Gastroesophageal sphincter (tissue), 4 donors: ENCODE results near the gene ATG7. TPM values are rescaled to one million over a fixed set of nuclear protein-coding genes. Genes with fewer than 3 reads are reported as not detected.

Experiments
- ATAC-seq: fragments of 150-250 bp; one replicate; pipeline ENCODE4 v1.9.1; 2016; ENCODE audit warnings: mild to moderate bottlenecking, moderate library complexity
- H3K27ac ChIP-seq, 4 donors: fragments of 200-600 bp; sonication (generic) in 3 of 4; 1 replicate in 3 of 4; 2 replicates in 1 of 4; pipeline ENCODE4 v1.5.1; 2016 to 2019
- H3K27me3 ChIP-seq: fragments of 200-600 bp; sonication (generic); one replicate; pipeline ENCODE4 v1.5.1; 2019
- H3K36me3 ChIP-seq, 2 donors: fragments of 200-600 bp; sonication (generic); one replicate each; pipeline ENCODE4 v1.5.1; 2019; ENCODE audit warnings: control low read depth in 1 of 2
- H3K4me1 ChIP-seq, 3 donors: fragments of 200-600 bp; sonication (generic); 1 replicate in 2 of 3; 2 replicates in 1 of 3; pipeline ENCODE4 v1.5.1; 2016 to 2019; ENCODE audit warnings: control low read depth in 2 of 3
- H3K4me3 ChIP-seq, 2 donors: fragments of 200-600 bp; sonication (generic); one replicate each; pipeline ENCODE4 v1.5.1; 2019; ENCODE audit warnings: mild to moderate bottlenecking in 1 of 2, moderate library complexity in 1 of 2
- H3K9me3 ChIP-seq, 3 donors: fragments of 200-600 bp; sonication (generic); one replicate each; pipeline ENCODE4 v1.5.1; 2017 to 2019; ENCODE audit warnings: control low read depth in 2 of 3
- CTCF ChIP-seq, 4 experiments: fragments of 200-600 bp in 2 of 4; fragments of 450-650 bp in 2 of 4; sonication (generic) in 1 of 4; IDR thresholded peaks; one replicate each; pipeline ENCODE4 v1.5.1; 2017 to 2019; ENCODE audit warnings: antibody characterized with exemption in 4 of 4, mild to moderate bottlenecking in 2 of 4, moderate library complexity in 2 of 4
- EP300 ChIP-seq: sonication (generic); formaldehyde crosslinking; IDR thresholded peaks from one replicate; pipeline ENCODE4 v1.6.1; 2017; ENCODE audit warnings: antibody characterized with exemption, mild to moderate bottlenecking
- POLR2A ChIP-seq, 2 donors: fragments of 450-650 bp; IDR thresholded peaks; one replicate each; pipeline ENCODE4 v1.6.1; 2017; ENCODE audit warnings: antibody characterized with exemption in 2 of 2, mild to moderate bottlenecking in 2 of 2, moderate library complexity in 1 of 2
- POLR2AphosphoS5 ChIP-seq: sonication (generic); formaldehyde crosslinking; IDR thresholded peaks from one replicate; pipeline ENCODE4 v1.6.1; 2017; ENCODE audit warnings: antibody characterized with exemption
- WGBS, 2 donors: methylation state at CpG; one replicate each; pipeline ENCODE4 v1.1.5; 2018; ENCODE audit warnings: low coverage in 1 of 2; 5-methylcytosine and 5-hydroxymethylcytosine counted together
- total RNA-seq, 4 donors: library from RNA; depleted of rRNA; stranded (reverse); fragments of >200 nt; gene quantifications; one replicate each; pipeline ENCODE4 v1.1.0, GENCODE V29; 2016

The ATG7 gene
- total RNA-seq, 4 donors from 2014 or later: 28.3 to 64.9 (median 36.5) TPM

GRCh38 chr3:11238880-11239279 lies 33.3 kb upstream of the ATG7 start:
- H3K36me3 ChIP-seq: no peaks in the 10 kb centered on the region
- no peak for ATAC-seq
- H3K27me3 ChIP-seq: no peaks in the 10 kb centered on the region
- WGBS, 2 donors: 43 to 78% methylated on average over 1 of the region's 1 CpG
- H3K27ac ChIP-seq: no peak overlapping the region
- no peak overlapping the region for H3K4me3 ChIP-seq
- H3K4me1 ChIP-seq: peaks cover 0 to 7% (median 0%) of the 10 kb centered on the region in 3 donors
- TF ChIP-seq EP300: no peak
- no peak for TF ChIP-seq CTCF (IDR thresholded peaks at IDR 0.05)
- no peaks in the 10 kb centered on the region for H3K9me3 ChIP-seq

DNA sequence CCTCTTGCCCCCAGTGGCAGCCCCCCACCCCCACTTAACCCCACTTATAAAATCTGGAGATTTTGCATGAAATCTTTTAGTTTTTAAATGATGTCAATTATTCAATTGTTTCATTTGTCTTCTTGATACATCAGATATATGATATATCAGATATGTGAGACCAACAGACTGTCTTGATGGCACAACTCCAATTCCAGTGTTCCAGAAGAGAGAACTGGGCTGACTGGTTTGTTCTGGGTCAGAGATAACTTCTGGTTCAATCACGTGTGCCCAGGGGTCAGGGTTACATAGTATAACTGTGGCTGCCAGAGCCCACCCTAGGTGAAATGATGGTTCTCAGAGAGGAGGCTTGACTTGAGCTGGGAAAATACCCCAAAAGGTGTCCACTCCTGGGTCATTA lies 32.4 kb upstream of the ATG7 start:
- Histone ChIP-seq H3K4me1 (peaks cover 0 to 7% (median 0%) of the 10 kb centered on the region in 3 donors), H3K36me3 (no peaks in the 10 kb centered on the region), H3K27me3 (no peaks in the 10 kb centered on the region), H3K27ac (no peak overlapping the region), H3K9me3 (no peaks in the 10 kb centered on the region), H3K4me3 (no peak overlapping the region)
- no peak for ATAC-seq
- WGBS, 2 donors: 67% methylated on average over 1 of the region's 1 CpG; no CpG with 5 or more reads in 1 of the 2 donors
- TF ChIP-seq CTCF (IDR thresholded peaks at IDR 0.05) (no peak), POLR2A (IDR thresholded peaks at IDR 0.05) (no peak), EP300 (no peak), POLR2AphosphoS5 (no peak)

DNA sequence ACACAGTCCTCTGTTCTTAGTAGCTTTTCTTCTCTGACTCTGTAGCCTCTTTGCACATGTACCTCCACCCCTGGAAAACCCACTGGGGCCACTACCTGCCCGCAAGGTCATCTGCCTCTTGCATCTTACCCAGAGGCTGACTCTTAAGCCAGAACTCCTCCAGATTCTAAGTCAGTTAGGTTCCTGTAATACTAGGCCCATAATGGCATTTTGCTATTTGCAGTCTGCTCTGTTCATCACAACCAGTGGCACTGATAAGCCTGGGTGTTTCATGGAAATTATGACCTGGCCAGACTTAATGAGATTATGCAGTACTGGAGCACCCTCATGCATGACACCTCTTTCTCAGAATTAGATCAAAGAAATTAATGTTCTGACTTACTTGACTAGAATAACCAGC lies 31.7 kb upstream of the ATG7 start:
- ATAC-seq: no peak
- TF ChIP-seq EP300: no peak
- TF ChIP-seq CTCF (IDR thresholded peaks at IDR 0.05): no peak
- TF ChIP-seq POLR2A (IDR thresholded peaks at IDR 0.05): no peak
- TF ChIP-seq POLR2AphosphoS5: no peak
- no CpG with 5 or more reads among the region's 1 CpG for WGBS, 2 donors

GRCh38 chr3:11244121-11244677 lies 28.0 kb upstream of the ATG7 start:
- no peaks in the 10 kb centered on the region for H3K4me1 ChIP-seq
- no peak overlapping the region for H3K27ac ChIP-seq
- no peak for ATAC-seq
- TF ChIP-seq POLR2AphosphoS5 (no peak), EP300 (no peak), POLR2A (IDR thresholded peaks at IDR 0.05) (no peak), CTCF (IDR thresholded peaks at IDR 0.05) (no peak)
- no peaks in the 10 kb centered on the region for H3K36me3 ChIP-seq
- H3K4me3 ChIP-seq: no peak overlapping the region
- no peaks in the 10 kb centered on the region for H3K9me3 ChIP-seq
- 57 to 88% methylated on average over 1 of the region's 1 CpG for WGBS, 2 donors
- H3K27me3 ChIP-seq: no peaks in the 10 kb centered on the region

More for the DNA sequence above, 31.7 kb upstream of the ATG7 start:
- no peaks in the 10 kb centered on the region for H3K36me3 ChIP-seq
- H3K27ac ChIP-seq: no peak overlapping the region
- no peaks in the 10 kb centered on the region for H3K9me3 ChIP-seq
- no peak overlapping the region for H3K4me3 ChIP-seq
- H3K4me1 ChIP-seq: peaks cover 0 to 7% (median 0%) of the 10 kb centered on the region in 3 donors
- H3K27me3 ChIP-seq: no peaks in the 10 kb centered on the region

- no peak for ATAC-seq
- 78 to 84% methylated on average over 5 of the region's 8 CpGs for WGBS, 2 donors
- TF ChIP-seq POLR2A (IDR thresholded peaks at IDR 0.05) (no peak), CTCF (IDR thresholded peaks at IDR 0.05) (no peak), EP300 (no peak), POLR2AphosphoS5 (no peak)
- Histone ChIP-seq H3K9me3 (no peaks in the 10 kb centered on the region), H3K27me3 (no peaks in the 10 kb centered on the region), H3K4me3 (no peak overlapping the region), H3K4me1 (no peaks in the 10 kb centered on the region), H3K27ac (no peak overlapping the region), H3K36me3 (no peaks in the 10 kb centered on the region)
Observed at GRCh38 chr3:11245276-11245675, 26.9 kb upstream of the ATG7 start.
